Posterior vena cava (tissue), 2 donors: ENCODE measurements around the gene DMXL2. TPM values are rescaled to one million over a fixed set of nuclear protein-coding genes. Genes with fewer than 3 reads are reported as not detected.
"Not testable (repeated sequence)": the region's sequence is repeated elsewhere in the genome, so short reads cannot be mapped to it uniquely, and the experiment has no call there.

Experiments used
- DNase-seq: peaks from one replicate; pipeline ENCODE4 v3.0.0-alpha.2; 2020; ENCODE audit warnings: low spot score
- intact Hi-C, 2 donors: fragments of 100-400 bp; cut with DNase I; formaldehyde crosslinking; loops; one replicate each; pipeline versions ENCODE4 v1.14.1 to v1.14.2; 2022 to 2023
- total RNA-seq, 2 donors: library from RNA; stranded (reverse); fragmentation: NEBNext Ultra II Directional; extraction: Animal tissue kit (Norgen Biotek cat#: 25700); gene quantifications; one replicate each; pipeline ENCODE4 v1.2.1, GENCODE V29; 2021
- donor health status: DM: yes; HTN: yes; CAD: no.
- donor health status: DM: yes; HTN: yes; CAD: no.

DMXL2 gene
- total RNA-seq, 2 donors from 2014 or later, result 23.2 to 31.5 TPM

GRCh38 chr15:51634591-51635198, 12.1 kb upstream of the DMXL2 start:
- intact Hi-C loops, result no loop called here

GRCh38 chr15:51629612-51630011, 7.0 kb upstream of the DMXL2 start:
- intact Hi-C loops, result no loop called here
- DNase-seq, result no peak

More at GRCh38 chr15:51634591-51635198, 12.1 kb upstream of the DMXL2 start:
- no peak for DNase-seq

GRCh38 chr15:51625236-51625635, 2.7 kb upstream of the DMXL2 start:
- intact Hi-C loops, result no loop called here
- no peak for DNase-seq

- intact Hi-C loops, result no loop called here
- no peak for DNase-seq
These were observed 1.5 kb upstream of the DMXL2 start for GRCh38 chr15:51624022-51624421.

GRCh38 chr15:51623386-51623938, 891 bp upstream of the DMXL2 start:
- no peak for DNase-seq
- intact Hi-C loops, result no loop called here

GRCh38 chr15:51621936-51622603, 501 bp downstream of the DMXL2 start:
- intact Hi-C loops, result no loop called here

GRCh38 chr15:51621155-51621765, 1.3 kb downstream of the DMXL2 start:
- intact Hi-C loops, result no loop called here
- DNase-seq, result no peak

More at GRCh38 chr15:51621936-51622603, 501 bp downstream of the DMXL2 start:
- DNase-seq, result peak; percentile 83

- intact Hi-C loops, result no loop called here
- no peak for DNase-seq
These were observed 1.9 kb downstream of the DMXL2 start for GRCh38 chr15:51620641-51621040.

- intact Hi-C loops, result no loop called here
- no peak for DNase-seq
These were observed 2.4 kb downstream of the DMXL2 start for GRCh38 chr15:51620122-51620521.

- intact Hi-C loops, result loop anchor here in 1 of 2 donors (10.0 kb wide), 1 partner anchor 55 kb away; no protein-coding TSS in a partner anchor
- DNase-seq, result no peak
These were observed 3.1 kb downstream of the DMXL2 start for GRCh38 chr15:51619331-51620035.

GRCh38 chr15:51617886-51618285, 4.7 kb downstream of the DMXL2 start:
- DNase-seq, result no peak
- intact Hi-C loops, result loop anchor here in 1 of 2 donors (10.0 kb wide), 1 partner anchor 53 kb away; no protein-coding TSS in a partner anchor

GRCh38 chr15:51613951-51614350, 8.6 kb downstream of the DMXL2 start:
- DNase-seq, result no peak
- intact Hi-C loops, result loop anchor here in 1 of 2 donors (10.0 kb wide), 1 partner anchor 49 kb away; no protein-coding TSS in a partner anchor

GRCh38 chr15:51612669-51613068, 9.9 kb downstream of the DMXL2 start:
- intact Hi-C loops, result loop anchor here in 1 of 2 donors (10.0 kb wide), 1 partner anchor 48 kb away; no protein-coding TSS in a partner anchor

GRCh38 chr15:51603462-51603948, 19.1 kb downstream of the DMXL2 start:
- intact Hi-C loops, DNase-seq: not testable (repeated sequence)

More at GRCh38 chr15:51612669-51613068, 9.9 kb downstream of the DMXL2 start:
- not testable (repeated sequence) for DNase-seq

- intact Hi-C loops, result no loop called here
- DNase-seq, result no peak
These were observed 19.6 kb downstream of the DMXL2 start for GRCh38 chr15:51603002-51603401.

GRCh38 chr15:51602484-51602883, 20.1 kb downstream of the DMXL2 start:
- DNase-seq, result no peak
- intact Hi-C loops, result no loop called here

- no peak for DNase-seq
- intact Hi-C loops, result no loop called here
These were observed 20.8 kb downstream of the DMXL2 start for GRCh38 chr15:51601801-51602200.

- intact Hi-C loops, result no loop called here
These were observed 22.5 kb downstream of the DMXL2 start for GRCh38 chr15:51600114-51600513.

GRCh38 chr15:51589881-51590568, 32.5 kb downstream of the DMXL2 start:
- intact Hi-C loops, result no loop called here
- no peak for DNase-seq

More at GRCh38 chr15:51600114-51600513, 22.5 kb downstream of the DMXL2 start:
- DNase-seq, result no peak
